Lower lobe of right lung (tissue), 2 donors: Measurements from ENCODE around the gene AHCYL1. TPM values are rescaled to one million over a fixed set of nuclear protein-coding genes. Genes with fewer than 3 reads are reported as not detected.

Experiments used
- ATAC-seq, 2 donors: fragments of 200-7000 bp; cut with Tn5 transposase; one replicate each; pipeline ENCODE4 v1.9.1; 2020 to 2022; ENCODE audit warnings: mild to moderate bottlenecking in 2 of 2, moderate library complexity in 2 of 2
- DNase-seq: peaks from one replicate; pipeline ENCODE4 v3.0.0-alpha.2; 2020
- H3K27ac ChIP-seq: fragments of 200-600 bp; one replicate; pipeline ENCODE4 v1.8.0; 2022
- H3K27me3 ChIP-seq: fragments of 200-600 bp; one replicate; pipeline ENCODE4 v1.8.0; 2022; ENCODE audit warnings: low read depth
- H3K36me3 ChIP-seq: fragments of 200-600 bp; one replicate; pipeline ENCODE4 v1.8.0; 2022; ENCODE audit warnings: mild to moderate bottlenecking
- H3K4me1 ChIP-seq: fragments of 200-600 bp; one replicate; pipeline ENCODE4 v1.8.0; 2022
- H3K4me3 ChIP-seq: fragments of 200-600 bp; one replicate; pipeline ENCODE4 v1.8.0; 2022; ENCODE audit warnings: mild to moderate bottlenecking
- H3K9me3 ChIP-seq: fragments of 200-600 bp; one replicate; pipeline ENCODE4 v1.8.0; 2022
- intact Hi-C: fragments of 100-400 bp; cut with DNase I; formaldehyde crosslinking; loops from one replicate; pipeline ENCODE4 v1.11.0; 2022
- total RNA-seq: library from RNA; stranded (reverse); fragmentation: NEBNext Ultra II Directional; extraction: Animal tissue kit (Norgen Biotek cat#: 25700); gene quantifications from one replicate; pipeline ENCODE4 v1.2.1, GENCODE V29; 2021
- TF ChIP-seq, protein P1 (sequence below): fragments of 200-600 bp; IDR thresholded peaks from one replicate; pipeline ENCODE4 v1.8.0; 2022; ENCODE audit warnings: antibody characterized with exemption, mild to moderate bottlenecking
- donor health status: DM: no; HTN: yes; CAD: no; lungs with severe emphysema.

AHCYL1 gene
- total RNA-seq, 1 donor from 2014 or later = 83.9 TPM

DNA sequence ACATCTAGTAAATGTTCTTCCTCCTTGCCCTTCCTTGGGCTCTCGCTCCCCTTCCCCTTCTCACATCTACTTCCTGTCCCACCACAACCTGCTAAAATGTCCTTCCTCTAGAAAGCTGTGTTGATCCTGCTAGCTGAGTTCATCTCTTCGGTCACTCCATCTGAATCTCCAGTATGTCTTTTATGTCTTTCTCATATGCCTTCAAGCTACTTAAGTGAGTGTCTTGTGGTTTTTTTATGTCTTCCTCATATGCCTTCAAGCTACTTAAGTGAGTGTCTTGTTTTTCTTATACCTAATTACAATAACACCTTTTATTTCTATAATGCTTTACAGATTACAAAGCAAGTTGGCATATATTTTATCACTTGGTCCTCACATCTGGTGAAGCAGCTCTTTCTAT lies 40.0 kb upstream of the AHCYL1 start:
- H3K36me3 ChIP-seq = no peaks in the 10 kb centered on the region
- TF ChIP-seq, protein P1, sequence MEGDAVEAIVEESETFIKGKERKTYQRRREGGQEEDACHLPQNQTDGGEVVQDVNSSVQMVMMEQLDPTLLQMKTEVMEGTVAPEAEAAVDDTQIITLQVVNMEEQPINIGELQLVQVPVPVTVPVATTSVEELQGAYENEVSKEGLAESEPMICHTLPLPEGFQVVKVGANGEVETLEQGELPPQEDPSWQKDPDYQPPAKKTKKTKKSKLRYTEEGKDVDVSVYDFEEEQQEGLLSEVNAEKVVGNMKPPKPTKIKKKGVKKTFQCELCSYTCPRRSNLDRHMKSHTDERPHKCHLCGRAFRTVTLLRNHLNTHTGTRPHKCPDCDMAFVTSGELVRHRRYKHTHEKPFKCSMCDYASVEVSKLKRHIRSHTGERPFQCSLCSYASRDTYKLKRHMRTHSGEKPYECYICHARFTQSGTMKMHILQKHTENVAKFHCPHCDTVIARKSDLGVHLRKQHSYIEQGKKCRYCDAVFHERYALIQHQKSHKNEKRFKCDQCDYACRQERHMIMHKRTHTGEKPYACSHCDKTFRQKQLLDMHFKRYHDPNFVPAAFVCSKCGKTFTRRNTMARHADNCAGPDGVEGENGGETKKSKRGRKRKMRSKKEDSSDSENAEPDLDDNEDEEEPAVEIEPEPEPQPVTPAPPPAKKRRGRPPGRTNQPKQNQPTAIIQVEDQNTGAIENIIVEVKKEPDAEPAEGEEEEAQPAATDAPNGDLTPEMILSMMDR = no peak
- ATAC-seq = no peak
- no peak overlapping the region for H3K27ac ChIP-seq
- no peaks in the 10 kb centered on the region for H3K9me3 ChIP-seq
- intact Hi-C loops = no loop called here
- DNase-seq = no peak
- H3K27me3 ChIP-seq = no peaks in the 10 kb centered on the region
- H3K4me3 ChIP-seq = no peak overlapping the region
- H3K4me1 ChIP-seq = peaks cover 16% of the 10 kb centered on the region

DNA sequence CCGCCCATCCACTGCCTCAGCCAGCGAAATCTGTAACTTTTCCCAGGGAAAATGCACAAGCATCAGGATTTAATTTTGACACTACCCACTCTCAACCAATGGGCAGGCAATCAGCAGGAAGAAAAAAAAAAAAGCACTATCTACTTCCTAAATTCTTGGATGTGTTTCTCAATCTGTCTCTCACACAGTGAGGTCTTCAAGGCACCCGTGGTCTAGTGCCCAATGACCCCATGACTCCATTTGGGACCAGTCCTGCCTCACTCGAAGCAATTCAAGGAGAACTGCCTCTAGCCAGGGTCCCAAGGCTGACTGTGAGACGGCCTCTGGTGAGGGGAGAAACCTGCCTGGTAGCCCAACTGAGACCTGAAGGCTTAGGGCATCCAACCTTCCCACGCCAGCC lies 38.1 kb upstream of the AHCYL1 start:
- H3K4me1 ChIP-seq = peaks cover 16% of the 10 kb centered on the region
- no peak overlapping the region for H3K27ac ChIP-seq
- no peak overlapping the region for H3K4me3 ChIP-seq
- TF ChIP-seq, protein P1 = no peak
- intact Hi-C loops = no loop called here
- H3K36me3 ChIP-seq = no peaks in the 10 kb centered on the region
- H3K9me3 ChIP-seq = no peaks in the 10 kb centered on the region
- ATAC-seq = peak; percentile 16 to 27
- no peaks in the 10 kb centered on the region for H3K27me3 ChIP-seq
- no peak for DNase-seq

DNA sequence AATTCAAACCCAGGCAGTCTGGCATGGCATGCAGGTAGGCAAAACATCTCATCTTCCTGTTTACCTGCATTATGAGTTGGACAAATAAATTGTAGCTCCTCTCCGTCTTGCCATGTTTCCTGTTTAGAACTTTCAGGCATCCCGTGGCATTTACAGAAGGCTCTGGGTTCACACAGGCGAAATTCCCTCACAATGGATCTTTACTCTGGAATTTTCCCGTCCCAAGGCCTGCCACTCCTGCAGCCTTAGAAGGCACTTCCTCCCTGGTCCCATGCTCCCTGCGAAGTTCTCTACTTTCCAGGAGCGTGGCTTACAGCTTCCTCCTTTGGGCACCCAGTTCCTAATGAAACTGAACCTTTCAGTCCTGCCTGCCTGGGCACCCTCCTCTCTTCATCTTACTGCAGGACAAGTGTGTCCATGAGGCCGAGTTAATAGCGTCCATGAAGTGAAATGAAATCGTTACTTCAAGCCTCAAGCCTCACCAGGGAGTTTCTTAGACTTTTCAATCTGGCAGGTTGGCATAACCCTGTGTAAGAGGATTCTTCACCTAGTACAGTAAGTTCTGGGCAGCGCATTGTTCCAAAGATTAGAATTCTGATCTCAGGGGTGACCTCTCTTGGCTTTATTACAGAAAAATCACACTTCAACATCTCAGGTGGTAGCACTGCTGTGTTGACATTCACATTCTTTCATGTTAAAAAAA lies 36.8 kb upstream of the AHCYL1 start:
- ATAC-seq = peak; percentile 78 to 84
- no peaks in the 10 kb centered on the region for H3K36me3 ChIP-seq
- H3K9me3 ChIP-seq = no peaks in the 10 kb centered on the region
- no peak for DNase-seq
- no peaks in the 10 kb centered on the region for H3K27me3 ChIP-seq
- H3K4me3 ChIP-seq = no peak overlapping the region
- peak overlapping the region; percentile 68 for H3K27ac ChIP-seq
- TF ChIP-seq, protein P1 = no peak
- peaks cover 16% of the 10 kb centered on the region for H3K4me1 ChIP-seq
- intact Hi-C loops = no loop called here

DNA sequence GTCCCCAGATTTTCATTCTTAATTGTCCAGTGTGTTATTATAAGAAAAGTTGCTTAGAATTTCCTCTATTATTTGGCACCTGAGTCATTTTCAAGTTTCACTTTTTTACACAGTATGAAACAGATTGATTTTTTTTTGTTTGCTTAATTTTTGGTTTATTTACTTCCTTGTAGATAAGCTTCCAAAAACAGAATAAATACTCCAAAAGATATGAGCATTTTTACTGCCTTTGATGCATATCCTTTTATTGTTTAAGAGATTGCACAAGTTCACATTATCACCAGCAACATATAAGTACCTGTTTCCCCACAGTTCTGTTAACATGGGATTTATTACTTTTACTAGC lies 36.3 kb upstream of the AHCYL1 start:
- TF ChIP-seq, protein P1 = no peak
- intact Hi-C loops = no loop called here
- ATAC-seq (peak in 1 of 2 donors; percentile 49), DNase-seq (no peak)
- Histone ChIP-seq H3K36me3 (no peaks in the 10 kb centered on the region), H3K4me3 (no peak overlapping the region), H3K4me1 (peaks cover 16% of the 10 kb centered on the region), H3K27me3 (no peaks in the 10 kb centered on the region), H3K9me3 (no peaks in the 10 kb centered on the region), H3K27ac (peak overlapping the region; percentile 68)

DNA sequence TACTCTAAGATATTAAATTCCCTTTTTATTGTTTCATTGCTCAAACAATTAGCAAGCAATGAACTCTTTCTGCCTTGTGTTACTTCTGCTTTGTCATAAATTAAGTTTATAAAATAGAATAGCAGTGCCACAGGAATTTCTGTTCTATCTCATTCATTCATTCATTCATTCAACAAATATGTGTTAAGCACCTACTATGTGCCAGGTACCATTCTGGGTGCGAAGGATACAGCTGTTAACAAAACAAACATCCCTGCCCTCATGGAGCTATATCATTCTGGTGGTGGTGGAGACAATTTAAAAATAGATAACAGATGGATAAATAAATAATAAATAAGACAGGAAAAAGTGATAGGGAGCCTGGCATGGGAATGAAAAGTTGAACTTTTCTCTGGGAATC lies 34.5 kb upstream of the AHCYL1 start:
- ATAC-seq (no peak), DNase-seq (no peak)
- no peaks in the 10 kb centered on the region for H3K27me3 ChIP-seq
- no peak overlapping the region for H3K27ac ChIP-seq
- H3K4me1 ChIP-seq = peaks cover 16% of the 10 kb centered on the region
- H3K9me3 ChIP-seq = no peaks in the 10 kb centered on the region
- TF ChIP-seq, protein P1 = no peak
- intact Hi-C loops = no loop called here
- H3K4me3 ChIP-seq = no peak overlapping the region
- no peaks in the 10 kb centered on the region for H3K36me3 ChIP-seq
